ENCODE results near the gene KLHL41. TPM values are rescaled to one million over a fixed set of nuclear protein-coding genes. Genes with fewer than 3 reads are reported as not detected.
"Not testable (repeated sequence)": the region's sequence is repeated elsewhere in the genome, so short reads cannot be mapped to it uniquely, and the experiment has no call there.

KLHL41 gene
- total and polyA plus RNA-seq, 2 experiments from 2014 or later = 0.34 to 1.8 TPM

DNA sequence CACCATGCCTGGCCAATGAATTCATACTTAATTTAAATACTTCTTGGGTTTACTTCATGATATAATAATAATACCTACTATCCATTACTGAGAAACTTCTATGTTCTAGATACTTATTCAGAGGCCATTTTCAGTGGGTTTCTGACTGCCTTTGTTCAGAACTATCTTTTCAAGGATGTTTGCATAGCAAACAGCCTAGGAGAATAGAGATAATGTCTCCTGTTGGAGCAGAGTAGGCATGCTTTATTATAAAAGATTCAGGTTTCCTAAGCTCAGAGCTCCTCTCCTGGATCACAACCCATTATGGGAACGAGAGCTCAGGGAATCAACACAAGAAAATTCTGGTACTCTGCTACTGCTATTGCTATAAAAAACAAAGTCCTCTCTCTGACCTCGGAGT is 53.0 kb downstream of the KLHL41 start:
- Histone ChIP-seq H3K27me3 (no peaks in the 10 kb centered on the region), H3K79me2 (no peaks in the 10 kb centered on the region), H4K20me1 (ENCODE audit: insufficient read depth, poor library complexity, severe bottlenecking) (no peaks in the 10 kb centered on the region), H3K4me2 (no peak overlapping the region), H2AFZ (no peak overlapping the region), H3K27ac (no peak overlapping the region), H3K36me3 (replicated peaks; ENCODE audit: insufficient read depth, low read depth) (no peaks in the 10 kb centered on the region), H3K9me2 (replicated peaks; ENCODE audit: insufficient read depth) (no peaks in the 10 kb centered on the region), H3K4me1 (ENCODE audit: insufficient read depth) (no peaks in the 10 kb centered on the region), H3K4me3 (no peak overlapping the region), H3K9me3 (ENCODE audit: low read depth) (no peaks in the 10 kb centered on the region)
- 62% methylated on average over 2 of the region's 2 CpGs for WGBS (ENCODE audit: low lambda C conversion rate, missing lambda C conversion rate)
- no peak for DNase-seq (ENCODE audit: low spot score)
- no peak for TF ChIP-seq EZH2 (IDR thresholded peaks at IDR 0.05; ENCODE audit: borderline replicate concordance)
- TF ChIP-seq EZH2phosphoT487 (IDR thresholded peaks at IDR 0.05; ENCODE audit: low read depth, severe bottlenecking, unreplicated experiment) = no peak
- TF ChIP-seq, protein P1, sequence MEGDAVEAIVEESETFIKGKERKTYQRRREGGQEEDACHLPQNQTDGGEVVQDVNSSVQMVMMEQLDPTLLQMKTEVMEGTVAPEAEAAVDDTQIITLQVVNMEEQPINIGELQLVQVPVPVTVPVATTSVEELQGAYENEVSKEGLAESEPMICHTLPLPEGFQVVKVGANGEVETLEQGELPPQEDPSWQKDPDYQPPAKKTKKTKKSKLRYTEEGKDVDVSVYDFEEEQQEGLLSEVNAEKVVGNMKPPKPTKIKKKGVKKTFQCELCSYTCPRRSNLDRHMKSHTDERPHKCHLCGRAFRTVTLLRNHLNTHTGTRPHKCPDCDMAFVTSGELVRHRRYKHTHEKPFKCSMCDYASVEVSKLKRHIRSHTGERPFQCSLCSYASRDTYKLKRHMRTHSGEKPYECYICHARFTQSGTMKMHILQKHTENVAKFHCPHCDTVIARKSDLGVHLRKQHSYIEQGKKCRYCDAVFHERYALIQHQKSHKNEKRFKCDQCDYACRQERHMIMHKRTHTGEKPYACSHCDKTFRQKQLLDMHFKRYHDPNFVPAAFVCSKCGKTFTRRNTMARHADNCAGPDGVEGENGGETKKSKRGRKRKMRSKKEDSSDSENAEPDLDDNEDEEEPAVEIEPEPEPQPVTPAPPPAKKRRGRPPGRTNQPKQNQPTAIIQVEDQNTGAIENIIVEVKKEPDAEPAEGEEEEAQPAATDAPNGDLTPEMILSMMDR (IDR thresholded peaks at IDR 0.05; ENCODE audit: poor library complexity) = no peak

DNA sequence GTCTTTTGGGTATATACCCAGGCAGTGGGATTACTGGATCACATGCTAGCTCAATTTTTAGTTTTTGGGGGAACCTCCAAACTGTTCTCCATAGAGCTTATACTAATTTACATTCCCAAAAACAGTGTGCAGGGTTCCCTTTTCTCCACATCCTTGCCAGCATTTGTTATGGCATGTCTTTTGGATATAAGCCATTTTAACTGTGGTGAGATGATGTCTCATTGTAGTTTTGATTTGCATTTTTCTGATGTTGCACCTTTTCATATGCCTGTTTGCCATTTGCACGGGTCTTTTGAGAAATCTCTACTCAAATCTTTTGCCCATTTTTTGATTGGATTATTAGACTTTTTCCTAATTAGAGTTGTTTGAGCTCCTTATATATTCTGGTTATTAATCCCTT is 56.2 kb downstream of the KLHL41 start:
- H3K4me2 ChIP-seq = no peak overlapping the region
- H3K9me3 ChIP-seq (ENCODE audit: low read depth) = no peaks in the 10 kb centered on the region
- H3K27me3 ChIP-seq = no peaks in the 10 kb centered on the region
- no peak overlapping the region for H3K4me3 ChIP-seq
- no peaks in the 10 kb centered on the region for H3K36me3 ChIP-seq (replicated peaks; ENCODE audit: insufficient read depth, low read depth)
- H3K27ac ChIP-seq = no peak overlapping the region
- no peaks in the 10 kb centered on the region for H3K4me1 ChIP-seq (ENCODE audit: insufficient read depth)
- 96% methylated on average over 1 of the region's 1 CpG for WGBS (ENCODE audit: low lambda C conversion rate, missing lambda C conversion rate)
- H2AFZ ChIP-seq = no peak overlapping the region
- no peak for DNase-seq (ENCODE audit: low spot score)
- no peaks in the 10 kb centered on the region for H3K9me2 ChIP-seq (replicated peaks; ENCODE audit: insufficient read depth)
- TF ChIP-seq EZH2 (IDR thresholded peaks at IDR 0.05; ENCODE audit: borderline replicate concordance) (no peak), EZH2phosphoT487 (IDR thresholded peaks at IDR 0.05; ENCODE audit: low read depth, severe bottlenecking, unreplicated experiment) (no peak)
- TF ChIP-seq, protein P1 (IDR thresholded peaks at IDR 0.05; ENCODE audit: poor library complexity) = no peak
- H3K79me2 ChIP-seq = peaks cover 12% of the 10 kb centered on the region
- no peaks in the 10 kb centered on the region for H4K20me1 ChIP-seq (ENCODE audit: insufficient read depth, poor library complexity, severe bottlenecking)

DNA sequence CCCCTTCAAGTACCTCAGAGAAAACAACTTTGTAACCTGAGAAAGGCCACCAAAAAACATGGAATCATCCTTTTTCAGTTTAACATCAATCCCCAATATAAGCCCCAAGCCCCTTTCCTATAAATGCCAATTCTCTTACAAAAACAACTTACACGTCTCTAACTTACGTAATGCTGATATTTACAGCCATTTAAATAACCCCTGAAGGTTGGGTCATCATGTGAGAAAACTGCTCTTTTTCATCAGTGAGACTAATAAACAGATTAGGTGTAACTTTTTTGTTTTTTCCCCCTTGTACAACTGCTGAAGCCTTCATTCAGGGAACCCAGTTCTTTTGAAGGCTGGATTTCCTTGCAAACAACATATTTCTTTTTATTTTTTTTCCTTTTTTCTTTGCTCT is 60.4 kb downstream of the KLHL41 start:
- Histone ChIP-seq H3K4me3 (no peak overlapping the region), H3K9me3 (ENCODE audit: low read depth) (no peaks in the 10 kb centered on the region), H2AFZ (no peak overlapping the region), H3K79me2 (peaks cover 38% of the 10 kb centered on the region), H3K36me3 (replicated peaks; ENCODE audit: insufficient read depth, low read depth) (no peaks in the 10 kb centered on the region), H3K27ac (no peak overlapping the region), H3K4me2 (no peak overlapping the region), H3K27me3 (no peaks in the 10 kb centered on the region), H4K20me1 (ENCODE audit: insufficient read depth, poor library complexity, severe bottlenecking) (no peaks in the 10 kb centered on the region), H3K9me2 (replicated peaks; ENCODE audit: insufficient read depth) (no peaks in the 10 kb centered on the region), H3K4me1 (ENCODE audit: insufficient read depth) (no peaks in the 10 kb centered on the region)
- TF ChIP-seq, protein P1 (IDR thresholded peaks at IDR 0.05; ENCODE audit: poor library complexity) = no peak
- no peak for TF ChIP-seq EZH2 (IDR thresholded peaks at IDR 0.05; ENCODE audit: borderline replicate concordance)
- TF ChIP-seq EZH2phosphoT487 (IDR thresholded peaks at IDR 0.05; ENCODE audit: low read depth, severe bottlenecking, unreplicated experiment) = no peak
- 72% methylated on average over 2 of the region's 2 CpGs for WGBS (ENCODE audit: low lambda C conversion rate, missing lambda C conversion rate)
- DNase-seq (ENCODE audit: low spot score) = no peak

DNA sequence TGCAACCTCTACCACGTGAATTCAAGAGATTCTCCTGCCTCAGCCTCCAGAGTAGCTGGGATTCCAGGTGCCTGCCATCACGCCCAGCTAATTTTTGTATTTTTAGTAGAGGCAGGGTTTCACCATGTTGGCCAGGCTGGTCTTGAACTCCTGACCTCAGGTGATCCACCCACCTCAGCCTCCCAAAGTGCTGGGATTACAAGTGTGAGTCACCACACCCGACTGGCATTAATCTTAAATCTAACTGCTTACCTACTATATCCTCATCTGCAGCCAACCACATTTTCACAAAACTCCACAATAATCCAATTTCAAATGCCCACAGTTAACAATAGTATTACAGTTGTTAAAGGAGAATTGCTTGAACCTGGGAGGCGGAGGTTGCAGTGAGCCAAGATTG is 61.2 kb downstream of the KLHL41 start:
- H2AFZ ChIP-seq; H3K36me3 ChIP-seq (replicated peaks; ENCODE audit: insufficient read depth, low read depth); H4K20me1 ChIP-seq (ENCODE audit: insufficient read depth, poor library complexity, severe bottlenecking); H3K4me1 ChIP-seq (ENCODE audit: insufficient read depth); H3K9me2 ChIP-seq (replicated peaks; ENCODE audit: insufficient read depth); H3K4me3 ChIP-seq; H3K4me2 ChIP-seq; H3K27me3 ChIP-seq; H3K9me3 ChIP-seq (ENCODE audit: low read depth); H3K27ac ChIP-seq; DNase-seq (ENCODE audit: low spot score): not testable (repeated sequence)
- WGBS (ENCODE audit: low lambda C conversion rate, missing lambda C conversion rate) = 90% methylated on average over 4 of the region's 4 CpGs
- H3K79me2 ChIP-seq = peaks cover 38% of the 10 kb centered on the region
